ENCODE measurements around the gene PAK6.

Gene PAK6

GRCh38 chr15:40241269-40242212, 2.7 kb downstream of the PAK6 start:
- DNase-seq (ENCODE audit: low spot score): no peak

GRCh38 chr15:40242213-40242599, 3.3 kb downstream of the PAK6 start:
- no peak for DNase-seq (ENCODE audit: low spot score)

DNA sequence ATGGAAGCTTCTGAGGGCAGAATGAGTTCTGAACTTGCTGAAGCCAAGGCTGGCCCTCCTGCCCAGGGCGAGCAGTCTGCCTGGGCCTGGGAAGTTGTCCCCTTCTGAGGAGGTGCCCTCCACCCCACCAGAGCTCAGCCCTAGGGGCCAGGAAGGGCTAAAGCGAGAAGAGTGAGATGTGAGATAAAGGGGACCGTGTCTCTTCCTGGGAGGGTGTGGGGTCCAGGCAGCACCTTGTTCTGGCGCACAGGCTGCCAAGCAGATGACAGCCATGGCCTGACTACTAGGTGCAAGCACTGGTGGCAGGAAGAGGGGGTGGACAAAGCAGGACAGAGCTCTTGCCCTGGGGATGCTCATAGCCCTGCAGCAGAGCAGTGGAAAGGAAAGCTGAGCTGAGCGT, 3.7 kb downstream of the PAK6 start:
- no peak for DNase-seq (ENCODE audit: low spot score)

- no peak for DNase-seq (ENCODE audit: low spot score)
These were observed 4.4 kb downstream of the PAK6 start for GRCh38 chr15:40243126-40243810.

DNA sequence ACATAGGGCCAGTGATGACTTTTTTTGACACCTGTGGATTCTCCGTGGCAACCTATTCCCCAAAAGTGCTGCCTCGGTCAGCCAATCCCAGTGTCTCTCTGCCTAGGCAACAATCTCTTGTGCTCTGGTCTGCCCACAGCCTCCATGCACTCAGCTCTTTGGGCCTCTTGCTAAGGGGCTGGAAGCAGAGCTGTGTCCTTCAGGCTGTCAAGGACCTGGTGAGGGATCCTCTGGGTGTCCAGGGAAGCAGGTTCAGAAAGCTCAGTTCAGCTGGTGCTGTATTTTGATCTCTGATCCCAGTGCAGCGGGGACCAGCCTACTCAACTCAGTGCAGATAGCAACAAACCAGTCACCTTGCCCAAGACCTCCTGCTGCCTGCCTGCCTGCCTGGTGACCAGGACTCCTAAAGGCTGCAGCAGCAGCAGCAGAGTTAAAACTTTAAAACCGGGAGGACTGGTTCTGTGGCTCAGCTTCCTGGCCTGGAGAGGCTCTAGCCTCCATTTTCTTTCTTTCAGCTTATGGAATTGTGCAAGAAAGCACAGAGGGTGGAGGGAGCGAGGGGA, 6.2 kb downstream of the PAK6 start:
- peak; percentile 27 for DNase-seq (ENCODE audit: low spot score)

GRCh38 chr15:40245666-40246450, 7.0 kb downstream of the PAK6 start:
- peak; percentile 15 for DNase-seq (ENCODE audit: low spot score)

- DNase-seq (ENCODE audit: low spot score): peak; percentile 9
These were observed 7.8 kb downstream of the PAK6 start for GRCh38 chr15:40246496-40247280.

- DNase-seq (ENCODE audit: low spot score): no peak
These were observed 8.6 kb downstream of the PAK6 start for GRCh38 chr15:40247406-40247971.

DNA sequence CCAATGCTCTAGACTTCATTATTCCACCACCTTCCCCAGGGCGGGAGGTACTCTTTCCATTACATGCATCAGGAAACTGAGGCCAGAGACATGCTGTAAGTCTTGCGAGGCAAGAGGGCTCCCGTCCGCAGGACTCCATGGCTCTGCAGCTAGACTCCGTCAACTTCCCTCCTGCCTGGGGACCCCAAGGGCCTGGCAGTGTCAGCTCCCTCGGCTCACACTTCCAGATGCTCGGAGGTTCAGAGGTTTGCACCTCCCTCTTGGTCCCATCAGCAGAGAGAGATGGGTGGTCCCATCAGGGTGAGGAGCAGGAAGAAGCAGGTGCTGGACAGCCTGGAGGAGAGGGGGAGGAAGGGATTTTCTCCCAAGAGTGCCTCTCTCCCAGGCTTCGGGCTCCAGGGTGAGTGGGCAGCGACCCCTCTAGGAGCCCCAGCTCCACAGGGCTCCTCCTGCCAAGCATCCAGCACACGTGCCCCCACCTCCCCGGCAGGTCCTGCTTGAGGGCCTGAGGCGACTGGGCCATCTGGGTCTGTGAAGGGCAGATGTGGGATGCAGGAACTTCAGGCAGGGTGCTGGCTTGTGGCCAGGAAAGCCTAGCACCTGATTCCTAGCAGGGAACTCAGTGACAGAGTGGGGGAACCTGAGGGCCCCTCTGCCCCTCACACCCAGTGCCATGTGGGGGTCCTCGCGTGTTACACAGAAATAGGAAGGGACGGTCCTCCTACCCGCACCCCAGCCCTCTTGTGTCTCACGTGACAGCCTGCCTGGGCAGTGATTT, 9.3 kb downstream of the PAK6 start:
- DNase-seq (ENCODE audit: low spot score): no peak

DNA sequence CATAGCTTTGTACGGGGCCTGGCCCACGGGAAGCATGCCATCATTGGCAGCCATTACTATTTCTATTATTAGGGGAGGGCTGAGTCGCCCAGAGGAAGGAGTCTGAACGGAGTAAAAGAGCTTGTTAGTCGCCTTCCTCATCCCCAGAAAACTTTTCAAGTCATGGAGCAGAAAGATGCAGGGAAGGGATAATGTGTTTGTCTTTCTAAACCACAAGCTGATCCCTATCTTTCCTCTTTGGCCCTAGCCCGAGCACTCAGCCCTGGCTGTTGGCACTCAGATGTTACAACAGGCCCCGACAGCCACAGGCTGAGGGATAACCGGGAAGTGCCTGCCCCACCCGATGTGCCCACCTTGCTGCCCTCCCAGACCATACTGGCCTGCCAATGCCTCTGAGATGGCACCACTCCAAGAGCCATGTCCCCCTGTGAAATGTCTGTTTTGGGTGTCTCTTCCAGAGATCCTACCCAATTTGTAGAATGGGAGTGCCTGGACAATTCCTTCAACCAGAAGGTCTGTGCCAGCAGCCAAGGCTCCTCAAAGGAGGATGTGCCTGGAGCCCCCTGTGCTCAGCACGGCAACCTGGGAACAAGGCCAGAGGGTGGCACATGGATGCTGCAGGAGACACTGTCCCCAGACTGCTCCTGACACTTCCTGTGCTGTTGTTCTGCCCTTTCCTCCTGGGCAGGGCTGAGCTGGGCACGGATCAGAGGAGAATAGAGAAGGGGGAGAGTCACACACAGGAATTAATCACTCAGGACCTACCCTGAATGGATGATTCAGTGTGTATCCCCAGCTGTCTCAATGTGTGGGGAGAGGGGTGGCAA, 10.8 kb downstream of the PAK6 start:
- DNase-seq (ENCODE audit: low spot score): no peak

GRCh38 chr15:40250304-40250656, 11.4 kb downstream of the PAK6 start:
- no peak for DNase-seq (ENCODE audit: low spot score)

- DNase-seq (ENCODE audit: low spot score): no peak
These were observed 12.1 kb downstream of the PAK6 start for GRCh38 chr15:40250771-40251483.

DNA sequence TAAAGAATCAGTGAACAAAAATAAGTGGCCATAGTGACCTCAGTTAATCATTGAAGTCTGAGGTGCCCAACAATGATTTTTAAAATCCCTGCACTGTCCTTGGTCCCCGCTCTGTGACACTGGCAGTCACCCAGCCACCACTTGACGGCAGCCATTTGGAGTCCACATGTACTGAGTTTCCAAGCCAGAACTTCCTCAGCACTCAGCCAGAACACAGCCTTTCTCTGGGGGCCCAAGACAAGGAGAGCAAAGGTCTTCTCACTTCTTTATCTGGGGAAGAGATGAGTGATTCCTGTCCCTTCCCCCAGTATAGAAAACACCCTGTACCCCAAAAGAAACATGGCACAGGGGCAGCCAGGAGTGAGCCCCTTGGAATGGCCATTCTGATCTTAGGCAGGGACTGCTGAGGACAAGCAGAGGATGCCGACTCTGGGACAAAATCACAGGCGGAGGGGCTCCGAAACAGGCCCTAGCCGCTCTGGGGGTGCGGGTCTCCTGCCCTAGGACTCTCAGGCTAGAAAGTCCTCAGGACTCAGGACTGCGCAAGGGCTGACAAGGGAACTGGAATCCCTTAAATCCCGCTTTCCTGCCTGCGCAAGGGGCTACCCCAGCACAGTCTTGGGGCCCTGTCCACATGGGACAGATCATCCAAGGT, 12.8 kb downstream of the PAK6 start:
- DNase-seq (ENCODE audit: low spot score): no peak

- DNase-seq (ENCODE audit: low spot score): no peak
These were observed 13.2 kb downstream of the PAK6 start for GRCh38 chr15:40252141-40252437.

GRCh38 chr15:40252438-40253166, 13.7 kb downstream of the PAK6 start:
- DNase-seq (ENCODE audit: low spot score): no peak

DNA sequence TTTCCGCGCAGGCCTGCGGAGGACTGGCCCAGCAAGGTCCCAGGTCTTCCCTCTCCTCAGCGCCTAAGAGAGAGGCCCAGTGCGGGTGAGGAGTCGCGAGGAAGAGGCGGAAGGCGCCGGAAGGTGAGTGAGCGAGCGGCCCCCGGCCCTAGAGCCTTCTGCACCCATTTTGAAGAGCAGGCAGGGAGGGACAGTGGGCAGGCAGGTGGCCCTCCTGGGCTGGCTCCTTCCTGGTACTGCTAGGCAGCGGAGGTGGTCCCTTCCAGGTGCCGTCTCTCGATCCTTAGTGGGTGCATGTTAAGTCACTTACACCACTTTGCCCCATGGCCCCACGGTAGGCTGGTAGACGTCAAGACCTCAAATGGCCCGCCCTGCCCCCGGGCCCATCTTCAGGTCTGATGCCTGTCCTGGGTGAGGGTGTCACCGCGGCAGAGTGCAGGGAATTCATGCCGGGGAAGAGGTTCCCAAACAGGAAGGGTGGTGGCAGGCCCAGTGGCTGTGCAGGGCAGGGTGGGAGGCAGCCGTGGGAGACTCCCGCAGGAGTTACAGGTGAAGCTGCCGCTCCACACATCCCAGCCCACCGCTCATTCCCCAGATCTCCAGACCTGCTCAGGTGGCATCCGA, 14.4 kb downstream of the PAK6 start:
- DNase-seq (ENCODE audit: low spot score): no peak

GRCh38 chr15:40254452-40254851, 15.6 kb downstream of the PAK6 start:
- DNase-seq (ENCODE audit: low spot score): no peak

All from D341Med (cell line).